SK-N-SH (cell line): ENCODE results near the gene HPCAL1. TPM values are rescaled to one million over a fixed set of nuclear protein-coding genes. Genes with fewer than 3 reads are reported as not detected.
A peak's percentile ranks its signal among the peaks of the same experiment; 100 is the strongest.

Experiments
- CTCF ChIA-PET: fragments of 300-600, 350-600 bp; formaldehyde crosslinking; extraction: SDS; loops from one replicate; lab custom pipeline; 2021; lab: Yijun Ruan, JAX
- POLR2A ChIA-PET: fragments of 350-600 bp; sonication (Branson Sonifier 250); formaldehyde crosslinking; extraction: SDS; loops from one replicate; lab custom pipeline; 2020; ENCODE audit warnings: antibody characterized with exemption, inconsistent platforms; lab: Yijun Ruan, JAX
- DNase-seq: peaks from one replicate; pipeline ENCODE4 v3.0.0; 2012
- H2AFZ ChIP-seq: fragments of 200-600 bp; sonication (generic); 2 replicates; pipeline ENCODE4 v1.8.1; 2016; ENCODE audit warnings: antibody characterized with exemption, mild to moderate bottlenecking, low read depth
- H3F3A ChIP-seq: fragments of 200-600 bp; sonication (generic); replicated peaks from 2 replicates; pipeline ENCODE3; 2016; ENCODE audit warnings: antibody characterized with exemption, mild to moderate bottlenecking; ENCODE audit not compliant: insufficient read depth
- H3K27ac ChIP-seq, 2 experiments: fragments of 200-500 bp in 1 of 2; fragments of 200-600 bp in 1 of 2; sonication (Bioruptor generic) in 1 of 2; sonication (generic), shearing (Covaris generic) in 1 of 2; 2 replicates each; pipeline versions ENCODE4 v1.5.1 to v1.6.1; 2014 to 2016; ENCODE audit warnings: low read depth in 2 of 2, inconsistent platforms in 1 of 2, low read length in 1 of 2, mild to moderate bottlenecking in 1 of 2, mixed read lengths in 1 of 2
- H3K27me3 ChIP-seq: fragments of 200-600 bp; sonication (generic), shearing (Covaris generic); 2 replicates; pipeline ENCODE4 v1.6.1; 2016; ENCODE audit warnings: mixed run types; ENCODE audit not compliant: insufficient read depth
- H3K36me3 ChIP-seq, 2 experiments: fragments of 200-500 bp in 1 of 2; fragments of 200-600 bp in 1 of 2; sonication (Bioruptor generic) in 1 of 2; sonication (generic) in 1 of 2; replicated peaks in 1 of 2; 2 replicates each; pipeline versions ENCODE3 to v1.5.1; 2014 to 2016; ENCODE audit warnings: low read length in 1 of 2, mild to moderate bottlenecking in 1 of 2; ENCODE audit not compliant: insufficient read depth in 2 of 2, control insufficient read depth in 1 of 2
- H3K4me1 ChIP-seq, 2 experiments: fragments of 200-500 bp in 1 of 2; fragments of 200-600 bp in 1 of 2; sonication (Bioruptor generic) in 1 of 2; sonication (generic), shearing (Covaris generic) in 1 of 2; 2 replicates each; pipeline versions ENCODE4 v1.5.1 to v1.6.1; 2014 to 2016; ENCODE audit warnings: low read depth in 1 of 2, low read length in 1 of 2, mixed run types in 1 of 2; ENCODE audit not compliant: insufficient read depth in 2 of 2, control insufficient read depth in 1 of 2
- H3K4me2 ChIP-seq: fragments of 200-600 bp; sonication (generic), shearing (Covaris generic); 2 replicates; pipeline ENCODE4 v1.6.1; 2017; ENCODE audit warnings: mixed run types
- H3K4me3 ChIP-seq, 2 experiments: fragments of 200-500 bp in 1 of 2; fragments of 200-600 bp in 1 of 2; sonication (Bioruptor generic) in 1 of 2; sonication (generic), shearing (Covaris generic) in 1 of 2; 2 replicates each; pipeline versions ENCODE4 v1.5.1 to v1.8.1; 2014 to 2016; ENCODE audit warnings: low read depth in 2 of 2, inconsistent platforms in 1 of 2, low read length in 1 of 2, mild to moderate bottlenecking in 1 of 2, mixed read lengths in 1 of 2, moderate library complexity in 1 of 2
- H3K79me2 ChIP-seq: fragments of 200-600 bp; sonication (generic); 2 replicates; pipeline ENCODE4 v1.8.1; 2017; ENCODE audit warnings: mild to moderate bottlenecking; ENCODE audit not compliant: insufficient read depth
- H3K9ac ChIP-seq: fragments of 200-600 bp; sonication (generic); 2 replicates; pipeline ENCODE4 v1.6.1; 2017; ENCODE audit warnings: mixed run types
- H3K9me2 ChIP-seq: fragments of 200-600 bp; sonication (generic); 2 replicates; pipeline ENCODE4 v1.6.1; 2017; ENCODE audit warnings: mixed run types
- H3K9me3 ChIP-seq: fragments of 200-600 bp; sonication (generic); 2 replicates; pipeline ENCODE4 v1.6.1; 2017; ENCODE audit warnings: mixed run types, mild to moderate bottlenecking, moderate library complexity
- H4K20me1 ChIP-seq: fragments of 200-600 bp; sonication (generic); 2 replicates; pipeline ENCODE4 v1.6.1; 2017; ENCODE audit warnings: mild to moderate bottlenecking, mixed run types; ENCODE audit not compliant: insufficient read depth
- FOXJ3 ChIP-seq: sonication (generic); formaldehyde crosslinking; IDR thresholded peaks from 2 replicates; pipeline ENCODE4 v1.5.1; 2020; ENCODE audit warnings: mild to moderate bottlenecking, missing genetic modification reagents
- FOXM1 ChIP-seq: IDR thresholded peaks from 2 replicates; pipeline ENCODE4 v1.4.0; 2012; ENCODE audit warnings: low read depth, mild to moderate bottlenecking
- NFIC ChIP-seq: IDR thresholded peaks from 2 replicates; pipeline ENCODE4 v1.4.0; 2012; ENCODE audit warnings: borderline replicate concordance
- NRF1 ChIP-seq: IDR thresholded peaks from 2 replicates; pipeline ENCODE4 v1.6.1; 2012; ENCODE audit warnings: low read depth, mild to moderate bottlenecking, low read length
- REST ChIP-seq: IDR thresholded peaks from 2 replicates; pipeline ENCODE4 v1.6.1; 2012; ENCODE audit warnings: mild to moderate bottlenecking, low read depth, low read length, moderate library complexity
- RXRA ChIP-seq: IDR thresholded peaks from 2 replicates; pipeline ENCODE4 v1.4.0; 2012; ENCODE audit warnings: low read depth, mild to moderate bottlenecking, borderline replicate concordance
- SMC3 ChIP-seq: IDR thresholded peaks from 2 replicates; pipeline ENCODE4 v1.6.1; 2012; ENCODE audit warnings: low read depth, low read length, improper control_type of control experiment
- TEAD4 ChIP-seq: IDR thresholded peaks from 2 replicates; pipeline ENCODE4 v1.4.0; 2012; ENCODE audit warnings: mild to moderate bottlenecking, borderline replicate concordance; ENCODE audit not compliant: insufficient read depth
- ZBTB33 ChIP-seq: IDR thresholded peaks from 2 replicates; pipeline ENCODE4 v1.4.0; 2012; ENCODE audit warnings: low read depth, borderline replicate concordance
- WGBS: methylation state at CpG from one replicate; pipeline ENCODE4 v1.1.6; 2017; ENCODE audit warnings: low lambda C conversion rate; 5-methylcytosine and 5-hydroxymethylcytosine counted together
- polyA plus RNA-seq, 3 experiments: library from polyadenylated mRNA; depleted of rRNA; stranded (reverse); fragments of >200 nt; gene quantifications; 2 replicates each; pipeline ENCODE4 v1.2.3, GENCODE V29; 2012

The HPCAL1 gene
- polyA plus RNA-seq, 1 of the 3 experiments (the other 2 are of a cell fraction), result 77.0 TPM

GRCh38 chr2:10395893-10396292 is 93.2 kb downstream of the HPCAL1 start (continued):
- TF ChIP-seq NFIC (no peak), NRF1 (no peak), FOXM1 (no peak)

DNA sequence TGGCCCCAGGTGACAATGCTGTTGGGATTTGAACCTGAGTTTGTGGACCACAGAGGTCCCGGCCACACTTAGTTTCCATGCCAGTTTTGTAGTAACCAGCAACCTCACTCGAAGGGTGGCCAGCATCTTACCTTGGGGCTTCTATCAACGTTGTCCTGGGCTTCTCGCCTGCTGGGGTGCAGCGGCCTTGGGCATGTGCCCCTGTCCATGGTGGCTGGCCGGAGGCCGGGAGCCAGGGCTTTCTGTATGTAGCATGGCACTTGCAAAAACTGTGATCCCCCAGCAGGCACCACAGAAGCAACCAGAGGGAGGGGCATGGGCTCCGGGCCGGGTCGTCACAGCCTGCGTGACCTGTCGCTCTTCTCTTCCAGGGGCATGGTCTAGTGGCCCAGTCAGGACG is 93.8 kb downstream of the HPCAL1 start:
- TF ChIP-seq REST, result peak; percentile 83
- TF ChIP-seq TEAD4, result no peak
- ChIA-PET POLR2A (no interaction called here), CTCF (interaction anchor here (1.2 to 5.0 kb wide), 3 partner anchors 12 to 271 kb away, joined by 3 to 53 read pairs (median 28); no protein-coding TSS in a partner anchor)
- Histone ChIP-seq H3K27ac (peak overlapping the region in 1 of 2 experiments; percentile 56; a peak in 1 of 4 replicates), H4K20me1 (0 out of 2 replicates have a peak, but pooled peaks cover 4% of the 10 kb centered on the region), H3K36me3 (peaks cover 0 to 4% of the 10 kb centered on the region in 2 experiments), H3K4me3 (no peak overlapping the region), H3K27me3 (no peaks in the 10 kb centered on the region), H2AFZ (no peak overlapping the region), H3K4me2 (no peak overlapping the region), H3K9me3 (no peaks in the 10 kb centered on the region), H3K9me2 (no peaks in the 10 kb centered on the region), H3K9ac (no peak overlapping the region), H3K79me2 (0 out of 2 replicates have a peak, but pooled peaks cover 4% of the 10 kb centered on the region), H3K4me1 (peaks cover 3 to 70% of the 10 kb centered on the region in 2 experiments; a peak in 3 of 4 replicates), H3F3A (no peaks in the 10 kb centered on the region)
- DNase-seq, result no peak
- WGBS, result 95% methylated on average over 11 of the region's 13 CpGs

DNA sequence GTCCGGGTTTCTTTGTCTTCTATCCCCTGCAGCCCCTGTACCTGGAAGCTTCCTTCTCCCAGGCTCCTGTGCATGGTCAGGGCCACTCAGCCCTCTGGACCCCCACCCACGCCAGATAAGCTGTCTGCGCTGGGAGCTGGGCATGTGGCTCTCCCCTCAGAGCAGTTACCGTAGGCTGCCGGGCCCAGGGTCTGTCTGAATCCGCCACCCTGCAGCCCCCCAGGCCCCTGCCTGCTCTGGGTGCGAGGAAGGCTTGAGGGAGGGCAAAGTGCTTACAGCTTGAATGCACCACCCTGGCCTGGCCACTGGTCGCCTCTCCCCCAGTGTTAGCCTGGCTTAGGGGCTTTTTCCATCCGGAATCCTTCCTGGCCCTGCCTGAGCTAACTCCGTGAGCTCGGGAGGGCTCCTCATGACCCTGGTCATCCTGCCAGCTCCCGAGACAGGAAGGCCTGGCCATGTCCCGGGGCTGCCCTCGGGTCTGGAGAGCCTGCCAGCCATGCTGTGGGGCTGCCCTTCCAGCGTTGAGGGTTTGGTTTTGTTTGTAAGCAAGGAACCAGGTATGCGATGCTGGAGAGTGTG is 94.7 kb downstream of the HPCAL1 start:
- H3K27me3 ChIP-seq, result no peaks in the 10 kb centered on the region
- H3K9me3 ChIP-seq, result no peaks in the 10 kb centered on the region
- H3K4me3 ChIP-seq, result no peak overlapping the region
- peaks cover 0 to 4% of the 10 kb centered on the region in 2 experiments for H3K36me3 ChIP-seq
- no peaks in the 10 kb centered on the region for H3F3A ChIP-seq
- 0 out of 2 replicates have a peak, but pooled peaks cover 2% of the 10 kb centered on the region for H3K79me2 ChIP-seq
- no peak overlapping the region for H3K9ac ChIP-seq
- H2AFZ ChIP-seq, result no peak overlapping the region
- WGBS, result 92% methylated on average over 6 of the region's 16 CpGs
- H3K4me1 ChIP-seq, result peaks cover 3 to 66% of the 10 kb centered on the region in 2 experiments; a peak in 3 of 4 replicates
- H4K20me1 ChIP-seq, result 0 out of 2 replicates have a peak, but pooled peaks cover 4% of the 10 kb centered on the region
- H3K9me2 ChIP-seq, result no peaks in the 10 kb centered on the region
- POLR2A ChIA-PET, result interaction anchor here (0.5 kb wide), 1 partner anchor 280 kb away, joined by 3 read pairs; no protein-coding TSS in a partner anchor
- CTCF ChIA-PET, result interaction anchor here (0.7 to 3.8 kb wide), 5 partner anchors 11 to 272 kb away, joined by 3 to 28 read pairs (median 3); no protein-coding TSS in a partner anchor
- TF ChIP-seq FOXJ3 (no peak), RXRA (no peak), SMC3 (no peak), ZBTB33 (no peak), TEAD4 (no peak)
- no peak overlapping the region for H3K4me2 ChIP-seq
- DNase-seq, result no peak
- H3K27ac ChIP-seq, result peak overlapping the region in 1 of 2 experiments; percentile 18; a peak in 2 of 4 replicates
